Measurements from ENCODE around the gene SERPINI1. TPM values are rescaled to one million over a fixed set of nuclear protein-coding genes. Genes with fewer than 3 reads are reported as not detected.

SERPINI1 gene
- total and polyA plus RNA-seq, 12 donors: 3.2 to 20.7 (median 9.9) TPM

- no peak for DNase-seq
- peak overlapping the region; percentile 10 to 98 (median 84) for H3K4me3 ChIP-seq
- WGBS, 4 donors: 0 to 1% (median 1%) methylated on average over 12 of the region's 12 CpGs
- intact Hi-C loops (cut with DNase I): no loop called here
- TF ChIP-seq CTCF (IDR thresholded peaks at IDR 0.05): no peak
- TF ChIP-seq POLR2A (IDR thresholded peaks at IDR 0.05): no peak
- H3K4me1 ChIP-seq (replicated peaks in 1 of 2): peaks cover 4 to 34% of the 10 kb centered on the region in 2 donors
- H3K27ac ChIP-seq: peak overlapping the region; percentile 74 to 95 (median 90)
- no peaks in the 10 kb centered on the region for H3K9me3 ChIP-seq (replicated peaks in 1 of 3)
- H3K27me3 ChIP-seq: no peaks in the 10 kb centered on the region
- no peaks in the 10 kb centered on the region for H3K36me3 ChIP-seq (replicated peaks in 1 of 2)
Observed at GRCh38 chr3:167733961-167734497, 1.5 kb upstream of the SERPINI1 start.

- H3K36me3 ChIP-seq (replicated peaks in 1 of 2): no peaks in the 10 kb centered on the region
- peak; percentile 98 to 99 (median 99) for DNase-seq
- H3K27me3 ChIP-seq: no peaks in the 10 kb centered on the region
- H3K4me1 ChIP-seq (replicated peaks in 1 of 2): peaks cover 0 to 28% of the 10 kb centered on the region in 2 donors
- intact Hi-C loops (cut with DNase I): no loop called here
- 0 to 2% (median 0%) methylated on average over 28 to 49 of the region's 49 CpGs for WGBS, 4 donors
- TF ChIP-seq CTCF (IDR thresholded peaks at IDR 0.05): peak in 1 of 6 experiments; percentile 27
- peak; percentile 36 to 84 for TF ChIP-seq POLR2A (IDR thresholded peaks at IDR 0.05)
- no peaks in the 10 kb centered on the region for H3K9me3 ChIP-seq (replicated peaks in 1 of 3)
- peak within 1 kb of the TSS; percentile 41 to 98 (median 84) for H3K4me3 ChIP-seq
- H3K27ac ChIP-seq: peak within 1 kb of the TSS; percentile 74 to 95 (median 90)
Observed at GRCh38 chr3:167734498-167735232, 856 bp upstream of the SERPINI1 start, which contains the start of gene PDCD10. Gene PDCD10, minus strand, starts transcription at chr3:167734892. Its CDS starts 14,735 bp downstream, at chr3:167720157.

DNA sequence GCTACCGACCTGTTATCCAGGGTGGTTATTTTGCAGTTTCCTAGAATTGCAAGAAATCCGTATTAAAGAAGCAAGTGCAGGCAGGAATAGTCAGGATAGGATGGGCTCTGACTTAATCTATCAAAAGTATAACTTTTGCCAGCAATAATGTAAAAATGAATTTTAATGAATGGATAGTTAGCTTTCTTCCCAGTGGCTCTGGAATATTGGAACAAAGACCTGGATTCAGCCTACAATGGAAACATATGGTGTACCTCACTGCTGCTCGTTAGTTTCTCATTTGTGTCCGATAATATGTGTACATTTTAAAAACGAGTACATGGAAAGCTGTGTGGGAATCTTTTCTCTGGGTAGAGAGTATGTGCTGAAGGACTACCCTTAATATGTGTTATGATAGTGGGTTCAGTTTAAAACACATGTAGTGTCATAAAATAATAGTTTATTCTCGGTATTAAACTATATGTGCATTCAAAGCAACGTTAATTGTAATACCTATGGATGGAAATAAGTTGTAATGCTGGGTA, 805 bp downstream of the SERPINI1 start:
- Histone ChIP-seq H3K27me3 (no peaks in the 10 kb centered on the region), H3K36me3 (replicated peaks in 1 of 2) (no peaks in the 10 kb centered on the region), H3K27ac (no peak overlapping the region), H3K4me1 (replicated peaks in 1 of 2) (peaks cover 0 to 24% of the 10 kb centered on the region in 2 donors), H3K4me3 (peak overlapping the region in 2 of 4 donors; percentile 77 to 90), H3K9me3 (replicated peaks in 1 of 3) (no peaks in the 10 kb centered on the region)
- no peak for DNase-seq
- 20 to 32% (median 27%) methylated on average over 7 of the region's 7 CpGs for WGBS, 4 donors
- intact Hi-C loops (cut with DNase I): no loop called here
- TF ChIP-seq POLR2A (IDR thresholded peaks at IDR 0.05) (no peak), CTCF (IDR thresholded peaks at IDR 0.05) (no peak)

- Histone ChIP-seq H3K4me1 (replicated peaks in 1 of 2) (peaks cover 0 to 24% of the 10 kb centered on the region in 2 donors), H3K27ac (no peak overlapping the region), H3K4me3 (no peak overlapping the region), H3K27me3 (no peaks in the 10 kb centered on the region), H3K36me3 (replicated peaks in 1 of 2) (no peaks in the 10 kb centered on the region), H3K9me3 (replicated peaks in 1 of 3) (no peaks in the 10 kb centered on the region)
- no peak for TF ChIP-seq POLR2A (IDR thresholded peaks at IDR 0.05)
- TF ChIP-seq CTCF (IDR thresholded peaks at IDR 0.05): no peak
- intact Hi-C loops (cut with DNase I): no loop called here
- WGBS, 4 donors: 84 to 90% (median 88%) methylated on average over 2 of the region's 2 CpGs
- DNase-seq: no peak
Observed at GRCh38 chr3:167736997-167737396, 1.5 kb downstream of the SERPINI1 start.
